Adrenal gland (tissue), 12 donors: ENCODE data around the gene PINLYP. TPM values are rescaled to one million over a fixed set of nuclear protein-coding genes. Genes with fewer than 3 reads are reported as not detected.

Source experiments
- DNase-seq, 7 donors: peaks; one replicate each; pipeline ENCODE4 v3.0.0-alpha.2; 2019 to 2020
- H3K27ac ChIP-seq, 5 donors: fragments of 200-600 bp; sonication (generic) in 4 of 5; 1 replicate in 3 of 5; 2 replicates in 2 of 5; pipeline versions ENCODE4 v1.5.1 to v1.8.0; 2016 to 2020; ENCODE audit warnings: mild to moderate bottlenecking in 1 of 5
- H3K27me3 ChIP-seq: fragments of 200-600 bp; 2 replicates; pipeline ENCODE4 v1.8.0; 2021
- H3K36me3 ChIP-seq, 2 donors: fragments of 200-600 bp; replicated peaks in 1 of 2; 1 replicate in 1 of 2; 2 replicates in 1 of 2; pipeline versions ENCODE4 v1.5.1 to v1.8.0; 2018 to 2022
- H3K4me1 ChIP-seq, 2 donors: fragments of 200-600 bp; replicated peaks in 1 of 2; 1 replicate in 1 of 2; 2 replicates in 1 of 2; pipeline versions ENCODE4 v1.5.1 to v1.8.0; 2018 to 2021
- H3K4me3 ChIP-seq, 4 donors: fragments of 200-600 bp; sonication (generic) in 3 of 4; one replicate each; pipeline ENCODE4 v1.5.1; 2016 to 2018
- H3K9me3 ChIP-seq, 3 donors: fragments of 200-600 bp; sonication (generic) in 1 of 3; replicated peaks in 1 of 3; 1 replicate in 2 of 3; 2 replicates in 1 of 3; pipeline versions ENCODE4 v1.5.1 to v1.8.0; 2016 to 2021
- POLR2A ChIP-seq, 2 donors: fragments of 450-650 bp; IDR thresholded peaks; one replicate each; pipeline ENCODE4 v1.6.1; 2017; ENCODE audit warnings: antibody characterized with exemption in 2 of 2, mild to moderate bottlenecking in 2 of 2, moderate library complexity in 1 of 2
- WGBS, 4 donors: extraction: QIAGEN DNeasy Blood & Tissue Kit in 2 of 4; methylation state at CpG; one replicate each; pipeline versions ENCODE4 v1.1.5 to v1.1.7; 2013 to 2017; 5-methylcytosine and 5-hydroxymethylcytosine counted together
- intact Hi-C, 2 donors: fragments of 100-400 bp; cut with DNase I; formaldehyde crosslinking; loops; one replicate each; pipeline versions ENCODE4 v1.14.1 to v1.15.0; 2022 to 2023
- polyA plus RNA-seq, 3 donors: library from polyadenylated mRNA; stranded (reverse); fragments of 200-250 nt in 2 of 3; fragments of 350-450 nt in 1 of 3; fragmentation: Illumina TruSeq in 1 of 3; extraction: RNeasy Lipid Tissue Mini Kit (QIAGEN cat#74804) in 1 of 3; gene quantifications; one replicate each; pipeline ENCODE4 v1.2.3, GENCODE V29; 2013 to 2014
- total RNA-seq, 9 donors: library from RNA; depleted of rRNA in 4 of 9; stranded (reverse); fragments of >200 nt in 4 of 9; fragments of 120-200 nt in 1 of 9; fragmentation: NEBNext Ultra II Directional in 1 of 9; extraction: Animal tissue kit (Norgen Biotek cat#: 25700) in 1 of 9; gene quantifications; one replicate each; pipeline versions ENCODE4 v1.1.0 to v1.2.4, GENCODE V29; 2013 to 2023
- TF ChIP-seq, protein P1 (sequence below), 6 experiments: fragments of 450-650 bp in 4 of 6; fragments of 200-600 bp in 2 of 6; sonication (generic) in 1 of 6; IDR thresholded peaks; 1 replicate in 5 of 6; 2 replicates in 1 of 6; pipeline versions ENCODE4 v1.5.1 to v1.8.0; 2016 to 2021; ENCODE audit warnings: antibody characterized with exemption in 6 of 6, mild to moderate bottlenecking in 2 of 6, moderate library complexity in 1 of 6
- donor health status: healthy with polysubstance abuse.
- donor health status: Bipolar disorder and iron deficiency.
- donor health status: DM: yes; HTN: yes; CAD: no.
- donor health status: DM: no; HTN: no; CAD: no.
- donor health status: DM: no; HTN: no; CAD: no.
- donor health status: DM: yes; HTN: yes; CAD: no.

The PINLYP gene
- total and polyA plus RNA-seq, 12 donors, result 0.61 to 16.0 (median 4.3) TPM; not detected in 1

DNA sequence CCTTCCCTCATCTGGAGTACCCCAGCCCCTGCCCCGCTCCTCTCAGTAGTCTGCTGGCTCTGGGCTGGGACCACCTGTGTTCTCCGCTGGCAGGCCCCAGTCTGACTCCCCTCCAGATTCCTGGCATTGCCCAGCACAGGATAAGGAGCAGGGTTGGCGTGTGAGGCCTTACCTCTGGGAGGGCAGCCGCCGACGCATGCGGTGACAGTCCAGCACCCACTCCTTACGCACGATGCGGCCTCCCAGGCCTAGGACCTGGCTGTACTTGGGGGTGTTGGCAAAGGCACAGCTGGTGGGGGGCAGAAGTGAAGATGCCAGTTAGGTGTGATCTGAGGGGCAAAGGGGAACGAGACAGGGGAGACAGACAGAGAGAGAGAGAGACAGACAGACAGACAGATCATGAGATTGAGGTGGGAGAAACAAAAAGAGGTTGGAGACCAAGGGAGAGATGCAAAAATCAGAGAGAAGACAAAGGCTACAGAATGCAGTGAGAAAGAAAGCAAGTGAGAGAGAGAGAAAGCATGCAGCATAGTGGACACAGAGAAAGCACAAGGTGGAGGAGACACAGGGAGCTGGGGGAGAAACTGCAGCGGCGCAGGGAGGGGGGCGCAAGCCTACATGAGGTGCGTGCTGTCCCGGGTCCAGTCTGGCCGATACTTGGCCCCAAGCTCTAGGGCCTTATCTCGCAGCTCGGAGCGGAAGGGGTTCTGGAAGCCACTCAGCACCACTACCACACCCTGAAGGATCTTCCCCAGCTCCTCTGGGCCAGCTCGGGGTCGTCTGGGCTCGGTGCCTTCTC is 24.0 kb upstream of the PINLYP start:
- 90 to 93% (median 91%) methylated on average over 22 to 23 of the region's 23 CpGs for WGBS, 4 donors
- peaks cover 0 to 43% of the 10 kb centered on the region in 2 donors for H3K36me3 ChIP-seq
- H3K4me1 ChIP-seq, result no peaks in the 10 kb centered on the region
- DNase-seq, result no peak
- H3K4me3 ChIP-seq, result no peak overlapping the region
- H3K27ac ChIP-seq, result no peak overlapping the region
- intact Hi-C loops, result loop anchor here in 1 of 2 donors (5.0 kb wide), 1 partner anchor 101 kb away; no protein-coding TSS in a partner anchor
- no peaks in the 10 kb centered on the region for H3K27me3 ChIP-seq
- TF ChIP-seq POLR2A (IDR thresholded peaks at IDR 0.05), result no peak
- TF ChIP-seq, protein P1, sequence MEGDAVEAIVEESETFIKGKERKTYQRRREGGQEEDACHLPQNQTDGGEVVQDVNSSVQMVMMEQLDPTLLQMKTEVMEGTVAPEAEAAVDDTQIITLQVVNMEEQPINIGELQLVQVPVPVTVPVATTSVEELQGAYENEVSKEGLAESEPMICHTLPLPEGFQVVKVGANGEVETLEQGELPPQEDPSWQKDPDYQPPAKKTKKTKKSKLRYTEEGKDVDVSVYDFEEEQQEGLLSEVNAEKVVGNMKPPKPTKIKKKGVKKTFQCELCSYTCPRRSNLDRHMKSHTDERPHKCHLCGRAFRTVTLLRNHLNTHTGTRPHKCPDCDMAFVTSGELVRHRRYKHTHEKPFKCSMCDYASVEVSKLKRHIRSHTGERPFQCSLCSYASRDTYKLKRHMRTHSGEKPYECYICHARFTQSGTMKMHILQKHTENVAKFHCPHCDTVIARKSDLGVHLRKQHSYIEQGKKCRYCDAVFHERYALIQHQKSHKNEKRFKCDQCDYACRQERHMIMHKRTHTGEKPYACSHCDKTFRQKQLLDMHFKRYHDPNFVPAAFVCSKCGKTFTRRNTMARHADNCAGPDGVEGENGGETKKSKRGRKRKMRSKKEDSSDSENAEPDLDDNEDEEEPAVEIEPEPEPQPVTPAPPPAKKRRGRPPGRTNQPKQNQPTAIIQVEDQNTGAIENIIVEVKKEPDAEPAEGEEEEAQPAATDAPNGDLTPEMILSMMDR (IDR thresholded peaks at IDR 0.05), result no peak
- no peaks in the 10 kb centered on the region for H3K9me3 ChIP-seq

DNA sequence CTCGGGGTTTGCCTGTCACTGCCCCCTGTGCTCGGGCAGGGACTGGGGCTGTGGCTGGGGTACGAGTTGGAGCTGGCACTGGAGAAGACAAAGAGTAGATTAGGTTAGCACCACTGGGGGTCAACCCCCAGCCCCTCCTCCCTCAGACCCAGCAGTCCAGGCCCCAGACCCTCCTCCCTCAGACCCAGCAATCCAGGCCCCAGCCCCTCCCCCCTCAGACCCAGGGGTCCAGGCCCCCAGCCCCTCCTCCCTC is 23.5 kb upstream of the PINLYP start:
- TF ChIP-seq, protein P1 (IDR thresholded peaks at IDR 0.05), result no peak
- no peak for TF ChIP-seq POLR2A (IDR thresholded peaks at IDR 0.05)
- Histone ChIP-seq H3K4me3 (no peak overlapping the region), H3K36me3 (peaks cover 0 to 43% of the 10 kb centered on the region in 2 donors), H3K27ac (no peak overlapping the region), H3K9me3 (no peaks in the 10 kb centered on the region), H3K27me3 (no peaks in the 10 kb centered on the region), H3K4me1 (peaks cover 0 to 5% of the 10 kb centered on the region in 2 donors)
- 77 to 87% (median 84%) methylated on average over 2 to 3 of the region's 3 CpGs for WGBS, 4 donors
- no peak for DNase-seq
- intact Hi-C loops, result loop anchor here in 1 of 2 donors (5.0 kb wide), 1 partner anchor 100 kb away; no protein-coding TSS in a partner anchor

DNA sequence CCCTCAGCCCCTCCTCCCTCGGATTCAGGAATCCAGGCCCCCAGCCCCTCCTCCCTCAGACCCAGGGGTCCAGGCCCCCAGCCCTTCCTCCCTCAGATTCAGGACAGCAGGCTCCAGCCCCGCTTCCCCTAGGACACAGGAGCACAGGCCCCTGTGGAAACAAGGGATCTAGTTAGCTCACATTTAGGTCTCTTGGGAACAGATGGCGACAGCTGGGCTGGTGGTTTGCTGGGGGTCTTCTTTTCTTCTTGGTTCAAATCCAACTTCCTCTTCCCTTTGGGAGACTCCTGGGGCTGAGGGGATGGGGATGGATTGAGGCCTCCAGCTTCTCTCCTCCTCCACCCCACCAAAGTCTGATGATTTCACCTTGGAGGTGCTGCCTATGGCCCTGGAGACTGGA is 23.0 kb upstream of the PINLYP start:
- no peak overlapping the region for H3K4me3 ChIP-seq
- 84 to 100% (median 97%) methylated on average over 2 to 3 of the region's 3 CpGs for WGBS, 4 donors
- peaks cover 0 to 5% of the 10 kb centered on the region in 2 donors for H3K4me1 ChIP-seq
- TF ChIP-seq, protein P1 (IDR thresholded peaks at IDR 0.05), result no peak
- no peak for TF ChIP-seq POLR2A (IDR thresholded peaks at IDR 0.05)
- H3K36me3 ChIP-seq, result peaks cover 0 to 43% of the 10 kb centered on the region in 2 donors
- intact Hi-C loops, result loop anchor here in 1 of 2 donors (5.0 kb wide), 1 partner anchor 100 kb away; no protein-coding TSS in a partner anchor
- DNase-seq, result no peak
- no peaks in the 10 kb centered on the region for H3K27me3 ChIP-seq
- H3K9me3 ChIP-seq, result no peaks in the 10 kb centered on the region
- no peak overlapping the region for H3K27ac ChIP-seq

DNA sequence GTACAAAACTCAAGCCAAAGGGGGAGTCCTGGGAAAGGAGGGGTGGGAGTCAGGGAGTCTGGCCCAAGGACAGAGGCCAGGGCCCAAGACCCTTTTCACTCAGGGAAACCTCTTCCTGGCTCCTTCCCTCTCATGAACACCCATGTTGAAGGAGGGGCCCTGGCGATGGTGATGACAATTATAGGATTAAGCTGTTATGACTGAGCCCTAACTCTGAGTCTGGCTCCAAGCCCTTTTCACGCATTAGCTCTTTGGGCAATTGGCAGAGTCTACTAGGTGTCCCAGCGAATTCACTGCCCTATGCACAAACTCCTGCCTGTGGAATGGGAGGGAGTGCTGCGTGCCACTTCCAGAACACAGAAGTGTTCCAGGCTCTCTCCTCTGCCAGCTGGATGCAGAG is 21.9 kb upstream of the PINLYP start:
- Histone ChIP-seq H3K36me3 (peaks cover 0 to 43% of the 10 kb centered on the region in 2 donors), H3K9me3 (no peaks in the 10 kb centered on the region), H3K27me3 (no peaks in the 10 kb centered on the region), H3K27ac (no peak overlapping the region), H3K4me3 (no peak overlapping the region), H3K4me1 (peaks cover 7 to 10% of the 10 kb centered on the region in 2 donors)
- DNase-seq, result no peak
- 82 to 96% (median 90%) methylated on average over 3 to 4 of the region's 4 CpGs for WGBS, 4 donors
- intact Hi-C loops, result loop anchor here in 1 of 2 donors (5.0 kb wide), 1 partner anchor 99 kb away; no protein-coding TSS in a partner anchor
- no peak for TF ChIP-seq POLR2A (IDR thresholded peaks at IDR 0.05)
- TF ChIP-seq, protein P1 (IDR thresholded peaks at IDR 0.05), result no peak
